Stimulated activated memory B cell treated with anti-CD40 and anti-IgM and Interleukin-4, amounts not matched to agents 10 μg/mL and 1 μg/mL and 100 μg/mL, for 72 hours (primary cell): ENCODE measurements around the gene HDDC3.

Source experiments
- ATAC-seq: fragments of 150-1000 bp; cut with Tn5 transposase; 2 replicates; pipeline ENCODE4 v1.10.0; 2021
- H3K27ac Mint-ChIP-seq: one replicate; pipeline ENCODE4 v1.8.0; 2022; ENCODE audit warnings: mild to moderate bottlenecking, mixed read lengths
- H3K27me3 Mint-ChIP-seq: one replicate; pipeline ENCODE4 v1.8.0; 2022; ENCODE audit warnings: mixed read lengths
- H3K36me3 Mint-ChIP-seq: one replicate; pipeline ENCODE4 v1.8.0; 2022; ENCODE audit warnings: mixed read lengths
- H3K4me1 Mint-ChIP-seq: one replicate; pipeline ENCODE4 v1.8.0; 2022; ENCODE audit warnings: mixed read lengths
- H3K4me3 Mint-ChIP-seq: one replicate; pipeline ENCODE4 v1.8.0; 2022; ENCODE audit warnings: mild to moderate bottlenecking, moderate library complexity, mixed read lengths
- H3K9me3 Mint-ChIP-seq: one replicate; pipeline ENCODE4 v1.8.0; 2022; ENCODE audit warnings: mixed read lengths

HDDC3 gene

GRCh38 chr15:90884719-90885431, 47.5 kb downstream of the HDDC3 start:
- peak; percentile 4 for ATAC-seq
- Mint-ChIP-seq H3K9me3 (no peaks in the 10 kb centered on the region), H3K27me3 (no peaks in the 10 kb centered on the region), H3K4me3 (peak overlapping the region; percentile 72), H3K27ac (peak overlapping the region; percentile 79), H3K4me1 (peaks cover 30% of the 10 kb centered on the region), H3K36me3 (peaks cover 18% of the 10 kb centered on the region)

GRCh38 chr15:90883976-90884718, 48.2 kb downstream of the HDDC3 start, which contains the start of gene FES:
Gene FES, plus strand, starts transcription at chr15:90884504. Its CDS starts 542 bp downstream, at chr15:90885046.
- peak within 1 kb of the TSS; percentile 79 for H3K27ac Mint-ChIP-seq
- peak within 1 kb of the TSS; percentile 72 for H3K4me3 Mint-ChIP-seq
- peak; percentile 32 for ATAC-seq
- H3K36me3 Mint-ChIP-seq: peaks cover 25% of the 10 kb centered on the region
- peaks cover 26% of the 10 kb centered on the region for H3K4me1 Mint-ChIP-seq
- no peaks in the 10 kb centered on the region for H3K27me3 Mint-ChIP-seq
- H3K9me3 Mint-ChIP-seq: no peaks in the 10 kb centered on the region

- Mint-ChIP-seq H3K4me1 (peaks cover 23% of the 10 kb centered on the region), H3K4me3 (peak overlapping the region; percentile 23), H3K36me3 (peaks cover 31% of the 10 kb centered on the region), H3K27ac (peak overlapping the region; percentile 79), H3K9me3 (no peaks in the 10 kb centered on the region), H3K27me3 (no peaks in the 10 kb centered on the region)
- ATAC-seq: no peak
Measured at GRCh38 chr15:90883526-90883975, 48.8 kb downstream of the HDDC3 start.

- no peak for ATAC-seq
- H3K27ac Mint-ChIP-seq: peak overlapping the region; percentile 79
- no peak overlapping the region for H3K4me3 Mint-ChIP-seq
- H3K9me3 Mint-ChIP-seq: no peaks in the 10 kb centered on the region
- peaks cover 23% of the 10 kb centered on the region for H3K4me1 Mint-ChIP-seq
- H3K36me3 Mint-ChIP-seq: peaks cover 37% of the 10 kb centered on the region
- H3K27me3 Mint-ChIP-seq: no peaks in the 10 kb centered on the region
Measured at GRCh38 chr15:90882781-90883525, 49.4 kb downstream of the HDDC3 start.

GRCh38 chr15:90881978-90882721, 50.2 kb downstream of the HDDC3 start:
- H3K4me1 Mint-ChIP-seq: peaks cover 23% of the 10 kb centered on the region
- ATAC-seq: no peak
- H3K27me3 Mint-ChIP-seq: no peaks in the 10 kb centered on the region
- H3K9me3 Mint-ChIP-seq: no peaks in the 10 kb centered on the region
- no peak overlapping the region for H3K4me3 Mint-ChIP-seq
- peaks cover 45% of the 10 kb centered on the region for H3K36me3 Mint-ChIP-seq
- no peak overlapping the region for H3K27ac Mint-ChIP-seq

GRCh38 chr15:90881181-90881977, 51.0 kb downstream of the HDDC3 start:
- no peak overlapping the region for H3K27ac Mint-ChIP-seq
- no peak for ATAC-seq
- H3K4me1 Mint-ChIP-seq: peaks cover 23% of the 10 kb centered on the region
- peaks cover 53% of the 10 kb centered on the region for H3K36me3 Mint-ChIP-seq
- H3K4me3 Mint-ChIP-seq: no peak overlapping the region
- no peaks in the 10 kb centered on the region for H3K27me3 Mint-ChIP-seq
- no peaks in the 10 kb centered on the region for H3K9me3 Mint-ChIP-seq

GRCh38 chr15:90880381-90881145, 51.8 kb downstream of the HDDC3 start:
- H3K27me3 Mint-ChIP-seq: no peaks in the 10 kb centered on the region
- H3K9me3 Mint-ChIP-seq: no peaks in the 10 kb centered on the region
- peaks cover 56% of the 10 kb centered on the region for H3K36me3 Mint-ChIP-seq
- no peak overlapping the region for H3K27ac Mint-ChIP-seq
- peaks cover 18% of the 10 kb centered on the region for H3K4me1 Mint-ChIP-seq
- no peak for ATAC-seq
- H3K4me3 Mint-ChIP-seq: no peak overlapping the region
